Measurements from ENCODE around the gene ZNF524.

ZNF524 gene

DNA sequence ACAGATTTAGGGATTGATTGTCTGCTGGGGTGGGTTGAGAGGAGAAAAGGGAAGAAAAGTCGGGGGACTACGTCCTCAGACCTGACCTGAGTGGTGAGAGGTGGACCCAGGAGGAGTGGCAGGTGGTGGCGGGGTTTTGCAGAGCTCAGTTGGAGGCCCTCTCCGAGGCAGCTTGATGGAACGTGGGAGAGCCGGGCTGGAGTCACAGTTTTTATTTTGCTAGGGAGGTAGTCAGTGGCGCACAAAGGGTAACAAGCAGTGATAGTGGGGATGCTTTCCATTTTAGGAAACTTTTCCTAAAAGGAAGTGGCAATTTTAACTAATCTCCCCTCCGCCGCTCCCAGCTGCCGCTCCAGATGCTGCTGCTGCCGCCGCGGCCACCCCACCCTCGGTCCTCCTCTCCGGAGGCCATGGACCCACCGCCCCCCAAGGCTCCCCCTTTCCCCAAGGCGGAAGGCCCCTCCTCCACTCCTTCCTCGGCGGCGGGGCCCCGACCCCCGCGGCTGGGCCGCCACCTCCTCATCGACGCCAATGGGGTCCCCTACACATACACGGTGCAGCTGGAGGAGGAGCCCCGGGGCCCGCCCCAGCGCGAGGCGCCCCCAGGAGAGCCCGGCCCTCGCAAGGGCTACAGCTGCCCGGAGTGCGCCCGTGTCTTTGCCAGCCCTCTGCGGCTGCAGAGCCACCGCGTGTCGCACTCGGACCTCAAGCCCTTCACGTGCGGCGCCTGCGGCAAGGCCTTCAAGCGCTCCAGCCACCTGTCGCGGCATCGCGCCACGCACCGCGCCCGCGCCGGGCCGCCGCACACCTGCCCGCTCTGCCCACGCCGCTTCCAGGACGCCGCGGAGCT, 42.3 kb downstream of the ZNF524 start:
- no peak for DNase-seq (ENCODE audit: low read depth)

DNA sequence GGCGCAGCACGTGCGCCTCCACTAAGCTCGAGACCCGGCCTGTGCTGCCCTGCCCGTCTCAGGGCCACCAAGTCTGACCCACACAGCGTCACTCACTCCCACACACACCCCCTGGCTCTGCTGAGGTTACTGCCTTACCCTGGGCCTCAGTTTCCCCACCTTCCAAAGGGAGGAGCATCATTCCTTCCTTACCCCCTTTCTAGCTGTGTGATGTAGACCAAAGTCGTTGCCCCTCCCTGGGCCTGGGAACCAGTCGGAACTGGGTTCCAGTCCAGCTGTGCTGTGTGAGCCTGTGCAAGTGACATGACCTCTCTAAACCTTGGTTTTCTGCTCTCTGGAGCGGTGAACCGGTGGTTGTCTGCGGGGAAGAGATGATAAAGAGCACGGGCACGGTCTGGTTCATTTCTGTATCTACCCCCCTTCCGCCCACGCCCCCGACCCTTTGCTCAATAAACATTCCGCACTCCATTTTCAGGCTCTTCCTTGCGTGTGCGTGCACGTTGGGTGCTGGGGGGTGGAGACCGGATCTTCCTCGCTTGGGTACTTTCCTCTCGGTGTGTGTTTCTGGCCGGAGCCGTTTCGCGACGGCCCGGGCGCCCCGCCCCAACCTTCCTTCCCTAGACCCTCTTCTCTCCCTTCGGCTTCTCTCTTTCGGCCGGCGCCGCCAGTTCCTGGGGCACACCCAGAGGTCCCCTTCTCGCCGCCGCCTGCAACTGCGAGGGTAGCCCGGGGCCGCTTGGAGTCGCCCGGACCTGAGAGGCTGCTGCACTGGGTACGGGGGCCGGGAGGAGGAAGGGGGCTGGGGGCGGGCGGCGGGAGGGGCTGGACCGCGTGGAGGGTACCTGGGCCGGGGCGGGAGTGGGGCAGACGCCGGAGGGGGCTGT, 43.2 kb downstream of the ZNF524 start, which contains the start of gene ZNF581:
TSS of gene ZNF581 (plus strand) at position 647 of the 884 bp plus-strand sequence. CDS start 923 bp downstream, outside the sequence.
- DNase-seq (ENCODE audit: low read depth), result no peak

GRCh38 chr19:55643887-55644176, 43.7 kb downstream of the ZNF524 start:
- no peak for DNase-seq (ENCODE audit: low read depth)

DNA sequence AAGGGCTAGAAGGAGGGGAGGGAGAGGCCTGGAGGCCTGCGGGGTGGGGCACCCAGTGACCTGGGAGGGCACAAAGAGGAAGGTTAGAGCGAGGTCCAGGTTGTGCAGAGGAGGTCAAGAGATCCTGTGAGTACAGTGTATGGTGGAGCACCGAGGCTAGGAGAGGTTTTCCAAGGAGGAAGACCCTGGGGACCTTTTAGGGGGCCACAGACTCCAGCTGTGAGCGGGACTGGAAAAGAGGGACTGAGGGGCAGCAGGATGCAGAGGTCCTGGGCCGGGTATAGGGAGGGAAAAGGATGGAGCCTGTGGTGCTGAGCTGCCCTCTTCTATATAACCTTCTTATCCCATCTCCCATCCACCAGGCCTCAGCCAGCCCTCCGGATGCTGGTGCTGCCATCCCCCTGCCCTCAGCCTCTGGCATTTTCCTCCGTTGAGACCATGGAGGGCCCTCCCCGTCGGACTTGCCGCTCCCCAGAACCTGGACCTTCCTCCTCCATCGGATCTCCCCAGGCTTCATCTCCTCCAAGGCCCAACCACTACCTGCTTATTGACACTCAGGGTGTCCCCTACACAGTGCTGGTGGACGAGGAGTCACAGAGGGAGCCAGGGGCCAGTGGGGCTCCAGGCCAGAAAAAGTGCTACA, 44.2 kb downstream of the ZNF524 start:
- DNase-seq (ENCODE audit: low read depth), result no peak

- DNase-seq (ENCODE audit: low read depth), result no peak
Observed at GRCh38 chr19:55644842-55645511, 44.9 kb downstream of the ZNF524 start.

DNA sequence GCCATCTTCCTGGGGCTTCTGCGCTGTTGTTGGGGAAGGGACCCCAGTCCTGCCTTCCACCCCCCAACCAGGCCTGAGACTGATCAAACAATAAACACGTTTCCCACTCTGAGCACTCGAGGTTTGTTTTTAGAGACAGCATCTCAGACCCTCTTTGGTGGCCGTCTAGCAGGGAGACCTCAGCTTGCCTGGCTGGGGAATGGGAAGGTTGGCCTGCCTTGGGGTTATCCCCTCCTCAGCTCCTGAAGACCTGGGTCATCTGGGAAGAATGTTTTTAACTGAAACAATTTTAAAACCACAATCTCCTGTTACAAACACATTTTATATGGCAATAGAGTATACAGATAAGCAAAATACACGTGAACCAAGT, 45.4 kb downstream of the ZNF524 start:
- no peak for DNase-seq (ENCODE audit: low read depth)

DNA sequence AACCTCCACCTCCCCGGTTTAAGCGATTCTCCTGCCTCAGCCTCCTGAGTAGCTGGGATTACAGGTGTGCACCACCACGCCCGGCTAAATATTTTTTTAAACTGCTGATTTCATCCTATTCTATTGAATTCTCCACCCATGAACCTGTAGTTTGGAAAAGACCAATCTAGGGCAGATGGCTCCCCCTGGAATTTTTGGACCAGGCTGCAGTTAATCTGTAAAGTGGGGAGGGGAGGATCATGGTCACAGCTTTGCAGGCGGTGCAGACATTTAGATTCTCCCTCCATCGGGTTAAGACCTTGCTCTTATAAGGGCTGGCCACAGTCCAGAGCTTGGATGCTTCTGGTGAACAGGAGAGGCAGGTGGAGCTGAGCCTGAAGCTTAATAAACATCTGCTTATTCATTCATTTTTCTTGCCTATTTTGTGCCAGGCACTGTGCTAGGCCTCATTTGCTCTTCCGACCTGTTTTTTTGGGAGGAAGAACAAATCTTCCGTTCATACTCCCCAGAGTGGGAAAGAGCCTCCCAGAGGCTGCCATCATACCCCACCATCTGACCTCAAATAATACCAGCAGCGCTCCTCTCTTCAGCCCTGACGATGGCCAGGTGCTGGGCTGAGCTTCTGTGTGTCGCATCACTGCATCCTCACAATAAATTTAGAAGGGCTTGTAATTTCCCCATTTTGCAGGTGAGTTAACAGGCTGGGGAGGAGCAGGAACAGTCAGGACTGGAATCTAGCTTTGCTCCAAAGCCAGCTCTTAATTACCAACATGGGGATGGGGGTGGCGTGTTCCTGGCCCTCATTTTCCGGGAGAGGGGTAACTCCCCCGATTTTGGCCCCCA, 47.0 kb downstream of the ZNF524 start:
- no peak for DNase-seq (ENCODE audit: low read depth)

- peak; percentile 27 for DNase-seq (ENCODE audit: low read depth)
Observed at GRCh38 chr19:55647732-55648584, 47.9 kb downstream of the ZNF524 start, which contains the start of gene CCDC106. Gene CCDC106, plus strand, starts transcription at chr19:55648212. Its CDS starts 835 bp downstream, at chr19:55649047.

GRCh38 chr19:55648585-55649267, 48.6 kb downstream of the ZNF524 start:
- DNase-seq (ENCODE audit: low read depth), result no peak

GRCh38 chr19:55649268-55650125, 49.4 kb downstream of the ZNF524 start:
- DNase-seq (ENCODE audit: low read depth), result no peak

- DNase-seq (ENCODE audit: low read depth), result no peak
Observed at GRCh38 chr19:55650126-55650557, 50.1 kb downstream of the ZNF524 start.

GRCh38 chr19:55650602-55651230, 50.6 kb downstream of the ZNF524 start:
- no peak for DNase-seq (ENCODE audit: low read depth)

DNA sequence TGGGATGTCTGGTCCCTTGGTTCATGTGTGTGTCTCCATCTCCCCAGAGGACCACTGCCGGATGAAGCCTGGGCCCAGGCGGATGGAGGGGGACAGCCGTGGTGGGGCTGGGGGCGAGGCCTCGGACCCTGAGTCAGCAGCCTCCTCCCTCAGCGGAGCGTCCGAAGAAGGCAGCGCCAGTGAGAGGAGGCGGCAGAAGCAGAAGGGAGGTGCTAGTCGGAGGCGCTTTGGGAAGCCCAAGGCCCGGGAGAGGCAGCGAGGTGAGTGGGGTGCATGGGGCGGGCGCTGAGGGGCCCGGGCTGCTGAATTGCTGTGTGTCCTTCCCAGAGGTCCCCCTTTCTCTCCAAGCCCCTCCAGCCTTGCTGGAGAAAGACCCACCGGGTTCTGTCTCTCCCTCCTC, 51.1 kb downstream of the ZNF524 start:
- DNase-seq (ENCODE audit: low read depth), result no peak

GRCh38 chr19:55652311-55653128, 52.4 kb downstream of the ZNF524 start:
- no peak for DNase-seq (ENCODE audit: low read depth)
